ENCODE data around the gene SPC25.

DNA sequence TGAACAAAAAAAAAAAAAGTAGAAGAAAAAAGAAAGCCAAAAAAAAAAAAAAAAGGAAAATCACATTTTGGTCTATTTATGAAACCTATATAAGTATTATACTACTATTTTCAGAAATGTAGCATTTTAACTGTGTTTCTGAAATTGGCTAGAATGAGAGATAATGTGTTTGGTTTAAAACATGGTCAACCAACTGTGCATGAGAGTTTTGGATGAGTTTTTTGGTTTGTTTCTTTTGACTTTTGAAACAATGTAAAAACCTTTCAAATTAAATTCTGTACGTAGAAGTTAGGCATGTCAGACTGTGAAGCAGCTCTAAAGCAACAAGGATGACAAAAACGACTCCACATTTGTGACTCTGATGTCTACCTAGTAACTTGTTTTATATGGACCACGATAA lies 34.6 kb downstream of the SPC25 start:
- TF ChIP-seq YY1 (IDR thresholded peaks at IDR 0.05) = no peak
- TF ChIP-seq, protein P1, sequence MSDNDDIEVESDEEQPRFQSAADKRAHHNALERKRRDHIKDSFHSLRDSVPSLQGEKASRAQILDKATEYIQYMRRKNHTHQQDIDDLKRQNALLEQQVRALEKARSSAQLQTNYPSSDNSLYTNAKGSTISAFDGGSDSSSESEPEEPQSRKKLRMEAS (IDR thresholded peaks at IDR 0.05) = no peak
- TF ChIP-seq, protein P2, sequence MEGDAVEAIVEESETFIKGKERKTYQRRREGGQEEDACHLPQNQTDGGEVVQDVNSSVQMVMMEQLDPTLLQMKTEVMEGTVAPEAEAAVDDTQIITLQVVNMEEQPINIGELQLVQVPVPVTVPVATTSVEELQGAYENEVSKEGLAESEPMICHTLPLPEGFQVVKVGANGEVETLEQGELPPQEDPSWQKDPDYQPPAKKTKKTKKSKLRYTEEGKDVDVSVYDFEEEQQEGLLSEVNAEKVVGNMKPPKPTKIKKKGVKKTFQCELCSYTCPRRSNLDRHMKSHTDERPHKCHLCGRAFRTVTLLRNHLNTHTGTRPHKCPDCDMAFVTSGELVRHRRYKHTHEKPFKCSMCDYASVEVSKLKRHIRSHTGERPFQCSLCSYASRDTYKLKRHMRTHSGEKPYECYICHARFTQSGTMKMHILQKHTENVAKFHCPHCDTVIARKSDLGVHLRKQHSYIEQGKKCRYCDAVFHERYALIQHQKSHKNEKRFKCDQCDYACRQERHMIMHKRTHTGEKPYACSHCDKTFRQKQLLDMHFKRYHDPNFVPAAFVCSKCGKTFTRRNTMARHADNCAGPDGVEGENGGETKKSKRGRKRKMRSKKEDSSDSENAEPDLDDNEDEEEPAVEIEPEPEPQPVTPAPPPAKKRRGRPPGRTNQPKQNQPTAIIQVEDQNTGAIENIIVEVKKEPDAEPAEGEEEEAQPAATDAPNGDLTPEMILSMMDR (IDR thresholded peaks at IDR 0.05; ENCODE audit: low read depth, low read length, missing input control) = no peak
- no peak for TF ChIP-seq SP1 (IDR thresholded peaks at IDR 0.05)
- TF ChIP-seq, protein P3, sequence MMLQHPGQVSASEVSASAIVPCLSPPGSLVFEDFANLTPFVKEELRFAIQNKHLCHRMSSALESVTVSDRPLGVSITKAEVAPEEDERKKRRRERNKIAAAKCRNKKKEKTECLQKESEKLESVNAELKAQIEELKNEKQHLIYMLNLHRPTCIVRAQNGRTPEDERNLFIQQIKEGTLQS (IDR thresholded peaks at IDR 0.05) = no peak
- no peak for TF ChIP-seq RAD21 (IDR thresholded peaks at IDR 0.05)
- no peak for TF ChIP-seq FOXA1 (IDR thresholded peaks at IDR 0.05)
